NOMO-1 (cell line): ENCODE results near the gene TAS1R3.

ENCODE experiments used
- DNase-seq, 2 experiments: peaks; one replicate each; lab custom pipeline; 2025; ENCODE audit not compliant: unreplicated experiment in 2 of 2; lab: John Stamatoyannopoulos, UW

The TAS1R3 gene

DNA sequence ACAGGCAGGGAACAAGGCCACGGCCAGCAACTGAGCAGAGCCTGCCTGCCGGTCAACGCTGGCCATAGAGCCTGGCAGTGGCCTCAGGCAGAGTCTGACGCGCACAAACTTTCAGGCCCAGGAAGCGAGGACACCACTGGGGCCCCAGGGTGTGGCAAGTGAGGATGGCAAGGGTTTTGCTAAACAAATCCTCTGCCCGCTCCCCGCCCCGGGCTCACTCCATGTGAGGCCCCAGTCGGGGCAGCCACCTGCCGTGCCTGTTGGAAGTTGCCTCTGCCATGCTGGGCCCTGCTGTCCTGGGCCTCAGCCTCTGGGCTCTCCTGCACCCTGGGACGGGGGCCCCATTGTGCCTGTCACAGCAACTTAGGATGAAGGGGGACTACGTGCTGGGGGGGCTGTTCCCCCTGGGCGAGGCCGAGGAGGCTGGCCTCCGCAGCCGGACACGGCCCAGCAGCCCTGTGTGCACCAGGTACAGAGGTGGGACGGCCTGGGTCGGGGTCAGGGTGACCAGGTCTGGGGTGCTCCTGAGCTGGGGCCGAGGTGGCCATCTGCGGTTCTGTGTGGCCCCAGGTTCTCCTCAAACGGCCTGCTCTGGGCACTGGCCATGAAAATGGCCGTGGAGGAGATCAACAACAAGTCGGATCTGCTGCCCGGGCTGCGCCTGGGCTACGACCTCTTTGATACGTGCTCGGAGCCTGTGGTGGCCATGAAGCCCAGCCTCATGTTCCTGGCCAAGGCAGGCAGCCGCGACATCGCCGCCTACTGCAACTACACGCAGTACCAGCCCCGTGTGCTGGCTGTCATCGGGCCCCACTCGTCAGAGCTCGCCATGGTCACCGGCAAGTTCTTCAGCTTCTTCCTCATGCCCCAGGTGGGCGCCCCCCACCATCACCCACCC lies at the start of gene TAS1R3:
TAS1R3 (plus strand) TSS at position 213 of the 898 bp plus-strand sequence; CDS start at position 279, 66 bp downstream.
- no peak for DNase-seq

- no peak for DNase-seq
These were observed 49.4 kb upstream of the TAS1R3 start for GRCh38 chr1:1281533-1282321.

DNA sequence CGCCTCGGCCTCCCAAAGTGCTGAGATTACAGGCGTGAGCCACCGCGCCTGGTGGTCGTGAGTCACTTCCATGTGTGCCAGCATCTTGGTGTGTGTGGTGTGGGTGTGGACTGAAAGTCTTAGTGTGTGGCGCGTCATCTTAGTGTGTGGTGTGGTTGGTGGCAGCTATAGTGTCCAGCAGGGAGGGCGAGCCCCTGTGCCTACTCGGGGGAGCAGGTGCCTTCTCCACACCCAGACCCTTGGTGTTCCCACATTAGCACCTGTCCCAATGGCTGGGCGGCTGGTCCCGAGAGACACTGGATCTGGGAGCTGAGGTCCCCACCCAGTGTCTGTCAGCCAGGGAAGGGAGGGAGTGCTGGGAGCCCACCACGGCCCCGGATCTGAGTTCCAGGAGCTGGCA lies 48.1 kb upstream of the TAS1R3 start:
- DNase-seq = no peak

DNA sequence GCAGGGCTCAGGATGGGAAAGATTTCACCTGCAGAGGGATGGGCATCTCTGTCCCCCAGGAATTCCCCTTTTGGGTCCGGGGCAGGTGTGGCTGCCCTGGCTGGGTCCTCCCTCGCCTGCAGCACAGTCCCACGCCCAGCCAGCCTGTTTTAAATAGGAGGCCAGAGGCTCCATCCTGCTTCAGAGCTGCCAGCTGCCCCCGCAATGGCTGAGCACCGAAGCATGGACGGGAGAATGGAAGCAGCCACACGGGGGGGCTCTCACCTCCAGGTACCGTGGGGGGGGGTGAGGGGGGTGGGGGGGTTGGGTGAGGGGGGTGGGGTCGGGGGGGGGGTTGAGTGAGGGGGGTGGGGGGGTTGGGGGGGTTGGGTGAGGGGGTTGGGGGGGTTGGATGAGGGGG lies 47.3 kb upstream of the TAS1R3 start:
- no peak for DNase-seq

DNA sequence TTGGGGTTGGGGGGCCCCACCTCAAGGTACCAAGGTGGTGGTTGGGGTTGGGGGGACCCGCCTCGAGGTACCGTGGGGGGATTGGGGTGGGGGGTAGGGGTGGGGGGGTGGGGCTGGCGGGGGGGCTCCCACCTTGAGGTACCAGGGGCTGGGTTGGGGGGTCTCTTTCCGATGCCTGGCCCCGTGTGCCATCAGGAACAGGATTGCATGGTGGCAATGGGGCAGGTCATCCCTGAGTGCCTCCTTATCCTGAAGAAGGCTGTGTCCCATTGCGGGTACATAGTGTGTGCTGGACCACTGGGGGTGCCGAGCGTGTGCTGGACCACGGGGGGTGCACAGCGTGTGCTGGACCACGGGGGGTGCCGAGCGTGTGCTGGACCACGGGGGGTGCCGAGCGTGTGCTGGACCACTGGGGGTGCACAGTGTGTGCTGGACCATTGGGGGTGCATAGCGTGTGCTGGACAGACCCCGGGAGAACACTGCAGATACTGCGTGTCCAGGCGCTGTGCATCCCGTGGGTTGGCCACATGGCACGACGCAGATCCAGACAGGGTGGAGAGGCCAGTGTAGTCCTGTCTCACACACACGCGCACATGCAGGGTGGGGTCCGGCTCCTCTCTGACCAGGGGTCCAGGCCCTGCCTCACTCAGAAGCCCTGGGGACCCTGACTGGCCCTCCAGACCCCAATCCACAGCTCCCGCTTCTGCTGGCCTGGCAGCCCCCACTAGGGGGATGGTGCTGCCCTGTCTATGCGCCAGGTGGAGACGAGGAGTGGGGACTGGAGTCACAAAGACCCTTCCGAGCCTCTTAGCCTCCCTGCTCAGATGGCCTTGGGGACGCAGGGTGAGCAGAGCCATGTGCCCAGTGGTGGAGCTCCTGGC lies 46.6 kb upstream of the TAS1R3 start:
- DNase-seq = no peak

DNA sequence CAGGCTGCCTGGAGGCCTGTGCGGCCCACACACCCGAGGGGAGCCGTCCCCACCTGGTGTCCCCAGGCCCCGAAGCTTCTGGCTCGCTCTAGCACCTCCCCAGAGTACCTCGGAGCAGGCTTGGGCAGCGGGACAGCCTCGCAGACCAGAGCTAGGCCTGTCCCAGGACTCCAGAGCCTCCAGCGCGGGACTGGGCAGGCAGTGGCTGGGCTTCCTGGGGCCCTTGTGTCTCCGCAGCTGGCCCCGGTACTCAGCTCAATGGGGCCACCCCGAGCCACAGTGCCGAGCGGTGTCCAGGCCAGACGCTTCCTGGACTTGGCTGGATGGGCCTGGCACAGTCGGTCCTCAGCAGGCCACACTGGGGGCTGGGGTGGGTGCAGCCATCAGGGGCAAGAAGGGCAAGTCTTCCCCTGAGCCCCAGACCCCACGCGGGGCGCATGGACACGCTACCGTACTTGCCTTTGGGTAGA lies 45.9 kb upstream of the TAS1R3 start:
- no peak for DNase-seq

- DNase-seq = no peak
These were observed 45.3 kb upstream of the TAS1R3 start for GRCh38 chr1:1285611-1286311.

GRCh38 chr1:1286313-1287261 lies 44.5 kb upstream of the TAS1R3 start:
- DNase-seq = no peak

GRCh38 chr1:1287288-1288110 lies 43.6 kb upstream of the TAS1R3 start:
- DNase-seq = no peak

DNA sequence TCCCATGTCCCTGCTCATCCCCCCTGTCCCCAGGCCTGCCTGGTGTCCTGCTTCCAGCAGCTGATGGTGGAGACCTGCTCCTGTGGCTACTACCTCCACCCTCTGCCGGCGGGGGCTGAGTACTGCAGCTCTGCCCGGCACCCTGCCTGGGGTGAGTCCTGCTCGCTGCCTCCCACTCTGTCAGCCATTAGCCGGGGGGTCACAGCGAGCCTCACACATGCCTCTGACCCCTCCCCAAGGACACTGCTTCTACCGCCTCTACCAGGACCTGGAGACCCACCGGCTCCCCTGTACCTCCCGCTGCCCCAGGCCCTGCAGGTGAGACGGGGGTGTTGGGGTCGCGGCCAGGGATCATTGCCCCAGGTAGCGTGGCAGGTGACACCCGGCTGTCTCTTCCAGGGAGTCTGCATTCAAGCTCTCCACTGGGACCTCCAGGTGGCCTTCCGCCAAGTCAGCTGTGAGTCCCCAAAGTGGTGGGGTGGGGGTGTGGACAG lies 40.8 kb upstream of the TAS1R3 start:
- DNase-seq = peak in 1 of 2 experiments; percentile 33

DNA sequence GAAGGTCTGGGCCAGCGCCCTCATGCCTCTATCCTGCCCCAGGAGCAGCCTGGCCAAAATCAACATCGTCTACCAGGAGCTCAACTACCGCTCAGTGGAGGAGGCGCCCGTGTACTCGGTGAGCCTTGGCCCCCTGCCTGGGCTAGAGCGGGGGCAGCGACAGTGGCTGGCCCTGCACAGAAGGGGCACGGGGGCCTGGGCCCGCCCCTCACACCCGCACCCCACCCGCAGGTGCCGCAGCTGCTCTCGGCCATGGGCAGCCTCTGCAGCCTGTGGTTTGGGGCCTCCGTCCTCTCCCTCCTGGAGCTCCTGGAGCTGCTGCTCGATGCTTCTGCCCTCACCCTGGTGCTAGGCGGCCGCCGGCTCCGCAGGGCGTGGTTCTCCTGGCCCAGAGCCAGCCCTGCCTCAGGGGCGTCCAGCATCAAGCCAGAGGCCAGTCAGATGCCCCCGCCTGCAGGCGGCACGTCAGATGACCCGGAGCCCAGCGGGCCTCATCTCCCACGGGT lies 40.0 kb upstream of the TAS1R3 start:
- no peak for DNase-seq

- peak; percentile 42 to 54 for DNase-seq
These were observed 39.3 kb upstream of the TAS1R3 start for GRCh38 chr1:1291548-1292441.

DNA sequence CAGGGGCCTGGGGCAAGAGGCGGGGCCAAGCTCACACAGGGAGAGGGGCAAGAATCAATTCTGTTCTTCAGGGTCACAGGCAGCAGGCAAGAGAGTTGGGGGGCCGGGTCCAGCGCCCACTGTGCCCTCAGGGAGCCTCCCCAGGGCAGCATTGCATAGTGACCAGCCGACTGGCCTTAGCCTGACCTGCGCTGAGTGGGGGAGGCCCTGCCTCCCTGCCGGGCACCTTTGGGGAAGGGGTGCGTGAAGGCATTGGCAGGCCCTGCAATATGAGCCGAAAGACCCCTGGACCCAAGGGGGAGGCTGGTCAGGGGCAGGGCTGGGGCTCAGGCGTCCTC lies 38.7 kb upstream of the TAS1R3 start:
- no peak for DNase-seq

- no peak for DNase-seq
These were observed 38.2 kb upstream of the TAS1R3 start for GRCh38 chr1:1292851-1293250.

DNA sequence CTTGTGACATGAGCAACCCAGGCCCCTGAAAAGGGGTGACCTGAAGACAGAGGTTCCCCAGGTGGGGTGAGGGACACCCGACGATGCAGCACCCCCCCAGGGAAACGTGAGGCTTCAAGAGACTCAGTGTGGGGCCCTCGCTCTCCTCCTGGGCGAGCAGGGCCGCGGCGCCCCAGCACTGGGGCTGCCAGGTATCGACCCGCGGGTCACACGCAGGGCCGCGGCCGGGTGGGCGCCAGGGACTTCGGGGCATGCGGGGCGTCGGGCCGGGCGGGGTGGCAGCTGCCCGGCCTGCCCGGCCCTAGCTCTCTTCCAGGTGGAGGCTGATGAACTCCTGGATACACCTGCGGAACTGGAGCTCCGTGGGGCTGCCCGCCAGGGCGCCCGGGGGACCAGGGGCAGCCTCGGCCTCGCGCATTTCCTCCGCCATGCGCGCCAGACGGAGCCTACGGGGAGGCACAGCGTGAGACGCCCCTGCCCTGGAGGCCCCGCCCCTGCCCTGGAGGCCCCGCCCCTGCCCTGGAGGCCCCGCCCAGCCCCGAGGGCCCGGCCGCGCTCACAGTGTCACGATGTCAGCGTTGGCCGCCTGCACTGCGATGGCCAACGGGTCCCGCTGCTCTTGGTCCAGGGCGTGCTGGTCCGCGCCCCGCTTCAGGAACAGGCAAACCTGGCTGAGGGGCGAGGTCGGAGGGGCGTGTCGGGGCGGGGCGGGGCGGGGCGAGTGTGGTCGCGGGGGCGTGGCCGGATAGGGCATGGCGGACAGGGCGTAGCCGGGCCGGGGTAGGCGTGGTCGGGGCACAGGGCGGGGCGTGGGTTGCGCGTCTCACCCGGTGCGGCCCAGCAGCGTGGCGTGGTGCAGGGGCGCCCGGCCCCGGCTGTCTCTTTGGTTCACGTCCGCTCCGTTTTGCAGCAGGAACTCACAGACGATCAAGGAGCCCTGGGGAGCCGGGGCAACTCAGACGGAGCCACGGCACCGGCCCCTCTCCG lies 37.5 kb upstream of the TAS1R3 start:
- DNase-seq = no peak
